SK-N-SH (cell line): ENCODE measurements around the gene ZHX3. TPM values are rescaled to one million over a fixed set of nuclear protein-coding genes. Genes with fewer than 3 reads are reported as not detected.

Experiments
- CTCF ChIA-PET: fragments of 300-600, 350-600 bp; formaldehyde crosslinking; extraction: SDS; loops from one replicate; lab custom pipeline; 2021; lab: Yijun Ruan, JAX
- POLR2A ChIA-PET: fragments of 350-600 bp; sonication (Branson Sonifier 250); formaldehyde crosslinking; extraction: SDS; loops from one replicate; lab custom pipeline; 2020; ENCODE audit warnings: antibody characterized with exemption, inconsistent platforms; lab: Yijun Ruan, JAX
- DNase-seq: peaks from one replicate; pipeline ENCODE4 v3.0.0; 2012
- H2AFZ ChIP-seq: fragments of 200-600 bp; sonication (generic); 2 replicates; pipeline ENCODE4 v1.8.1; 2016; ENCODE audit warnings: antibody characterized with exemption, mild to moderate bottlenecking, low read depth
- H3F3A ChIP-seq: fragments of 200-600 bp; sonication (generic); replicated peaks from 2 replicates; pipeline ENCODE3; 2016; ENCODE audit warnings: antibody characterized with exemption, mild to moderate bottlenecking; ENCODE audit not compliant: insufficient read depth
- H3K27ac ChIP-seq, 2 experiments: fragments of 200-500 bp in 1 of 2; fragments of 200-600 bp in 1 of 2; sonication (Bioruptor generic) in 1 of 2; sonication (generic), shearing (Covaris generic) in 1 of 2; 2 replicates each; pipeline versions ENCODE4 v1.5.1 to v1.6.1; 2014 to 2016; ENCODE audit warnings: low read depth in 2 of 2, inconsistent platforms in 1 of 2, low read length in 1 of 2, mild to moderate bottlenecking in 1 of 2, mixed read lengths in 1 of 2
- H3K27me3 ChIP-seq: fragments of 200-600 bp; sonication (generic), shearing (Covaris generic); 2 replicates; pipeline ENCODE4 v1.6.1; 2016; ENCODE audit warnings: mixed run types; ENCODE audit not compliant: insufficient read depth
- H3K36me3 ChIP-seq, 2 experiments: fragments of 200-500 bp in 1 of 2; fragments of 200-600 bp in 1 of 2; sonication (Bioruptor generic) in 1 of 2; sonication (generic) in 1 of 2; replicated peaks in 1 of 2; 2 replicates each; pipeline versions ENCODE3 to v1.5.1; 2014 to 2016; ENCODE audit warnings: low read length in 1 of 2, mild to moderate bottlenecking in 1 of 2; ENCODE audit not compliant: insufficient read depth in 2 of 2, control insufficient read depth in 1 of 2
- H3K4me1 ChIP-seq, 2 experiments: fragments of 200-500 bp in 1 of 2; fragments of 200-600 bp in 1 of 2; sonication (Bioruptor generic) in 1 of 2; sonication (generic), shearing (Covaris generic) in 1 of 2; 2 replicates each; pipeline versions ENCODE4 v1.5.1 to v1.6.1; 2014 to 2016; ENCODE audit warnings: low read depth in 1 of 2, low read length in 1 of 2, mixed run types in 1 of 2; ENCODE audit not compliant: insufficient read depth in 2 of 2, control insufficient read depth in 1 of 2
- H3K4me2 ChIP-seq: fragments of 200-600 bp; sonication (generic), shearing (Covaris generic); 2 replicates; pipeline ENCODE4 v1.6.1; 2017; ENCODE audit warnings: mixed run types
- H3K4me3 ChIP-seq, 2 experiments: fragments of 200-500 bp in 1 of 2; fragments of 200-600 bp in 1 of 2; sonication (Bioruptor generic) in 1 of 2; sonication (generic), shearing (Covaris generic) in 1 of 2; 2 replicates each; pipeline versions ENCODE4 v1.5.1 to v1.8.1; 2014 to 2016; ENCODE audit warnings: low read depth in 2 of 2, inconsistent platforms in 1 of 2, low read length in 1 of 2, mild to moderate bottlenecking in 1 of 2, mixed read lengths in 1 of 2, moderate library complexity in 1 of 2
- H3K79me2 ChIP-seq: fragments of 200-600 bp; sonication (generic); 2 replicates; pipeline ENCODE4 v1.8.1; 2017; ENCODE audit warnings: mild to moderate bottlenecking; ENCODE audit not compliant: insufficient read depth
- H3K9ac ChIP-seq: fragments of 200-600 bp; sonication (generic); 2 replicates; pipeline ENCODE4 v1.6.1; 2017; ENCODE audit warnings: mixed run types
- H3K9me2 ChIP-seq: fragments of 200-600 bp; sonication (generic); 2 replicates; pipeline ENCODE4 v1.6.1; 2017; ENCODE audit warnings: mixed run types
- H3K9me3 ChIP-seq: fragments of 200-600 bp; sonication (generic); 2 replicates; pipeline ENCODE4 v1.6.1; 2017; ENCODE audit warnings: mixed run types, mild to moderate bottlenecking, moderate library complexity
- H4K20me1 ChIP-seq: fragments of 200-600 bp; sonication (generic); 2 replicates; pipeline ENCODE4 v1.6.1; 2017; ENCODE audit warnings: mild to moderate bottlenecking, mixed run types; ENCODE audit not compliant: insufficient read depth
- CTCF ChIP-seq: fragments of 200-600 bp; sonication (generic); IDR thresholded peaks from 2 replicates; pipeline ENCODE4 v1.6.1; 2017; ENCODE audit warnings: antibody characterized with exemption, mild to moderate bottlenecking, moderate library complexity
- ELF1 ChIP-seq: IDR thresholded peaks from 2 replicates; pipeline ENCODE4 v1.4.0; 2012
- EP300 ChIP-seq, 2 experiments: IDR thresholded peaks; 2 replicates each; pipeline versions ENCODE4 v1.4.0 to v1.6.1; 2012; ENCODE audit warnings: borderline replicate concordance in 1 of 2, low read depth in 1 of 2, low read length in 1 of 2
- EZH2phosphoT487 ChIP-seq: fragments of 200-600 bp; sonication (generic); IDR thresholded peaks from 2 replicates; pipeline ENCODE4 v1.6.1; 2017; ENCODE audit warnings: low read depth, mixed run types, mild to moderate bottlenecking, antibody characterized with exemption, moderate library complexity, borderline replicate concordance
- FOXJ3 ChIP-seq: sonication (generic); formaldehyde crosslinking; IDR thresholded peaks from 2 replicates; pipeline ENCODE4 v1.5.1; 2020; ENCODE audit warnings: mild to moderate bottlenecking, missing genetic modification reagents
- GABPA ChIP-seq: IDR thresholded peaks from 2 replicates; pipeline ENCODE4 v1.4.0; 2012; ENCODE audit warnings: low read depth, mild to moderate bottlenecking
- GATA2 ChIP-seq: sonication (generic); formaldehyde crosslinking; IDR thresholded peaks from 2 replicates; pipeline ENCODE4 v1.5.0; 2020; ENCODE audit warnings: mild to moderate bottlenecking, missing genetic modification reagents
- IRF3 ChIP-seq: fragments of 150-350 bp; IDR thresholded peaks from 2 replicates; pipeline ENCODE4 v1.6.1; 2016; ENCODE audit warnings: mild to moderate bottlenecking, low read depth, low read length
- JUND ChIP-seq: IDR thresholded peaks from 2 replicates; pipeline ENCODE4 v1.4.0; 2012
- MEF2A ChIP-seq: IDR thresholded peaks from 2 replicates; pipeline ENCODE4 v1.4.0; 2012; ENCODE audit warnings: low read depth, borderline replicate concordance
- MXI1 ChIP-seq: IDR thresholded peaks from 2 replicates; pipeline ENCODE4 v1.6.1; 2012; ENCODE audit warnings: mild to moderate bottlenecking, low read depth, low read length, improper control_type of control experiment
- PBX3 ChIP-seq: IDR thresholded peaks from 2 replicates; pipeline ENCODE4; 2012
- POLR2AphosphoS5 ChIP-seq: IDR thresholded peaks from 2 replicates; pipeline ENCODE4 v1.6.1; 2012; ENCODE audit warnings: low read depth, low read length
- RAD21 ChIP-seq: IDR thresholded peaks from 2 replicates; pipeline ENCODE4 v1.6.1; 2012; ENCODE audit warnings: mild to moderate bottlenecking, low read length
- REST ChIP-seq: IDR thresholded peaks from 2 replicates; pipeline ENCODE4 v1.6.1; 2012; ENCODE audit warnings: mild to moderate bottlenecking, low read depth, low read length, moderate library complexity
- RXRA ChIP-seq: IDR thresholded peaks from 2 replicates; pipeline ENCODE4 v1.4.0; 2012; ENCODE audit warnings: low read depth, mild to moderate bottlenecking, borderline replicate concordance
- SMC3 ChIP-seq: IDR thresholded peaks from 2 replicates; pipeline ENCODE4 v1.6.1; 2012; ENCODE audit warnings: low read depth, low read length, improper control_type of control experiment
- TAF1 ChIP-seq: IDR thresholded peaks from 2 replicates; pipeline ENCODE4 v1.6.1; 2012; ENCODE audit warnings: low read depth, mild to moderate bottlenecking, low read length, moderate library complexity, borderline replicate concordance
- TCF12 ChIP-seq: IDR thresholded peaks from 2 replicates; pipeline ENCODE4 v1.4.0; 2012
- YY1 ChIP-seq: IDR thresholded peaks from 2 replicates; pipeline ENCODE4 v1.4.0; 2012; ENCODE audit warnings: low read depth, mild to moderate bottlenecking
- ZBTB33 ChIP-seq: IDR thresholded peaks from 2 replicates; pipeline ENCODE4 v1.4.0; 2012; ENCODE audit warnings: low read depth, borderline replicate concordance
- WGBS: methylation state at CpG from one replicate; pipeline ENCODE4 v1.1.6; 2017; ENCODE audit warnings: low lambda C conversion rate; 5-methylcytosine and 5-hydroxymethylcytosine counted together
- polyA plus RNA-seq, 3 experiments: library from polyadenylated mRNA; depleted of rRNA; stranded (reverse); fragments of >200 nt; gene quantifications; 2 replicates each; pipeline ENCODE4 v1.2.3, GENCODE V29; 2012

The ZHX3 gene
- polyA plus RNA-seq, 1 of the 3 experiments (the other 2 are of a cell fraction) = 6.0 TPM

- no peak for TF ChIP-seq YY1
- no peak for TF ChIP-seq EP300 (IDR thresholded peaks at IDR 0.05; ENCODE audit: borderline replicate concordance in 1 of 2, low read depth in 1 of 2, low read length in 1 of 2)
Observed at GRCh38 chr20:41255655-41256054, 61.9 kb downstream of the ZHX3 start (continued).

- H3K9me2 ChIP-seq = no peaks in the 10 kb centered on the region
- CTCF ChIA-PET = interaction anchor here (0.8 to 1.4 kb wide), 5 partner anchors 17 to 90 kb away, joined by 3 to 6 read pairs (median 4); no protein-coding TSS in a partner anchor
- H4K20me1 ChIP-seq = no peaks in the 10 kb centered on the region
- H3F3A ChIP-seq = peaks cover 20% of the 10 kb centered on the region
- 46% methylated on average over 9 of the region's 9 CpGs for WGBS
- peak overlapping the region; percentile 54 for H3K9ac ChIP-seq
- peaks cover 10% of the 10 kb centered on the region for H3K79me2 ChIP-seq
- DNase-seq = peak; percentile 18
- H3K27me3 ChIP-seq = no peaks in the 10 kb centered on the region
- POLR2A ChIA-PET = no interaction called here
- H3K4me1 ChIP-seq = peaks cover 0 to 21% of the 10 kb centered on the region in 2 experiments; a peak in 3 of 4 replicates
- H2AFZ ChIP-seq = peak overlapping the region; percentile 57
- H3K4me2 ChIP-seq = peak overlapping the region; percentile 51
- peak overlapping the region; percentile 24 to 90; a peak in 3 of 4 replicates for H3K27ac ChIP-seq
- H3K9me3 ChIP-seq = no peaks in the 10 kb centered on the region
- H3K36me3 ChIP-seq = no peaks in the 10 kb centered on the region
- peak overlapping the region in 1 of 2 experiments; percentile 20; a peak in 1 of 4 replicates for H3K4me3 ChIP-seq
- no peak for TF ChIP-seq IRF3
- no peak for TF ChIP-seq YY1
- TF ChIP-seq ZBTB33 = no peak
- peak; percentile 83 for TF ChIP-seq PBX3
- TF ChIP-seq TCF12 = no peak
- no peak for TF ChIP-seq REST
- TF ChIP-seq RXRA = no peak
- TF ChIP-seq POLR2AphosphoS5 = no peak
- TF ChIP-seq MEF2A = no peak
- TF ChIP-seq SMC3 = no peak; the same call in 1 of the 2 replicates
- peak; percentile 47 for TF ChIP-seq RAD21
- TF ChIP-seq TAF1 = no peak
- TF ChIP-seq GATA2 (CRISPR knock-in tag) = no peak
- no peak for TF ChIP-seq GABPA
- TF ChIP-seq ELF1 = no peak
- no peak for TF ChIP-seq EZH2phosphoT487
- no peak for TF ChIP-seq MXI1
- peak; percentile 39 for TF ChIP-seq CTCF
- no peak for TF ChIP-seq FOXJ3 (CRISPR knock-in tag)
- TF ChIP-seq JUND = peak; percentile 57; the same call in 1 of the 2 replicates
Observed at GRCh38 chr20:41249411-41250281, 67.9 kb downstream of the ZHX3 start.
